ENCODE data around the gene UBE2I. TPM values are rescaled to one million over a fixed set of nuclear protein-coding genes. Genes with fewer than 3 reads are reported as not detected.

UBE2I gene
- total RNA-seq, 1 donor from 2014 or later: 214 TPM

- Mint-ChIP-seq H3K36me3 (no peaks in the 10 kb centered on the region), H3K4me1 (peaks cover 28% of the 10 kb centered on the region), H3K9me3 (no peaks in the 10 kb centered on the region), H3K4me3 (peak overlapping the region; percentile 86), H3K27me3 (ENCODE audit: low read depth) (no peaks in the 10 kb centered on the region), H3K27ac (peak overlapping the region; percentile 40)
- TF ChIP-seq, protein P1, sequence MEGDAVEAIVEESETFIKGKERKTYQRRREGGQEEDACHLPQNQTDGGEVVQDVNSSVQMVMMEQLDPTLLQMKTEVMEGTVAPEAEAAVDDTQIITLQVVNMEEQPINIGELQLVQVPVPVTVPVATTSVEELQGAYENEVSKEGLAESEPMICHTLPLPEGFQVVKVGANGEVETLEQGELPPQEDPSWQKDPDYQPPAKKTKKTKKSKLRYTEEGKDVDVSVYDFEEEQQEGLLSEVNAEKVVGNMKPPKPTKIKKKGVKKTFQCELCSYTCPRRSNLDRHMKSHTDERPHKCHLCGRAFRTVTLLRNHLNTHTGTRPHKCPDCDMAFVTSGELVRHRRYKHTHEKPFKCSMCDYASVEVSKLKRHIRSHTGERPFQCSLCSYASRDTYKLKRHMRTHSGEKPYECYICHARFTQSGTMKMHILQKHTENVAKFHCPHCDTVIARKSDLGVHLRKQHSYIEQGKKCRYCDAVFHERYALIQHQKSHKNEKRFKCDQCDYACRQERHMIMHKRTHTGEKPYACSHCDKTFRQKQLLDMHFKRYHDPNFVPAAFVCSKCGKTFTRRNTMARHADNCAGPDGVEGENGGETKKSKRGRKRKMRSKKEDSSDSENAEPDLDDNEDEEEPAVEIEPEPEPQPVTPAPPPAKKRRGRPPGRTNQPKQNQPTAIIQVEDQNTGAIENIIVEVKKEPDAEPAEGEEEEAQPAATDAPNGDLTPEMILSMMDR (IDR thresholded peaks at IDR 0.05; ENCODE audit: unreplicated experiment): no peak
- DNase-seq (ENCODE audit: low spot score in 2 of 2, unreplicated experiment in 2 of 2): no peak
Measured at GRCh38 chr16:1308036-1308976, 1.1 kb upstream of the UBE2I start.

DNA sequence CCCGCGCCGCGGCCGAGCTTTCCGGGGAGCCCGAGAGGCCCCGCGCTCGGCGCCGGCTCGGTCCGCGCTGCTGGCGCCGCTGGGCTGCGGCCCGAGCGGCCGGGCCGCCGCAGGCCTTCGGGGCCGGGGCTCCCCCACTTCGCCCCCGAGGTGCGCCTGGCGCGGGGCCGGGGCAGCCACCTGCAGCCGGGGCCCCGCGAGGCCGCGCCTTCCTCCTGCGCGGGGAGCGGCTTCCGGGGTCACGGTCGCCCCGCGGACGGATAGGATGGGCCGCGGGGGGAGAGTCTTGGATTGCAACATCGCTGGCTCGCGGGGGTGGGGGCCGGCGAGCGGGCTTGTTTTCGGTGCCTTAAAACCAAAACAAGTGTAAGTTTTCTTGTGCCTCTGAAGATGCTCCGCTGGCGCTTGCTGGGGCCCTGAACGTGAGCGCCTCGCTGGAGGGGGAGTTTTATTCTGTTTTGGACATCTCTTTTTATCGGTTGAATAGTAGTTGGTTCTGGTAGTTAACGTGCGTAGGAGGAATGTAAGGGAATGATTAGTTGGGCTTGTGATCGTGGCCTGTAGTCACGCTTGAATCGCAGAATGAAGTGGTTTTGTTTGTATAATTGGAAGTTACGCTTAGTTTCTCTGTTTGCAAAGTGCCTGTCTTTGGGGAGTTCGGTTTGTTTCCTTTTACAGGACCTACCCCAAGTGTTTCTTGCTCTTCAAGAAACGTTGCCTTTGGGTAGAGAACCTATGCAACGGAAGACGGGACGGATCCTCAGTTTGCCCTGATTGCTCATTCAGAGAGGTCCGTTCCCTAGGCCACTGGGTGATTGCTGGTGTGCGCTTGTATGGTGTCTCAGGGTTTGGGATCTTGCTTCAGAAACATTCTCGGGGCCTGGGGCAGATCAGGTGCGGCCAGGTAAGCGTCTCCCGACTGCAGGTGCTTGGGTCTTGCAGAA is 724 bp downstream of the UBE2I start:
- peak overlapping the region; percentile 97 for H3K27ac Mint-ChIP-seq
- H3K36me3 Mint-ChIP-seq: no peaks in the 10 kb centered on the region
- TF ChIP-seq, protein P1 (IDR thresholded peaks at IDR 0.05; ENCODE audit: unreplicated experiment): no peak
- H3K4me3 Mint-ChIP-seq: peak overlapping the region; percentile 97
- peaks cover 23% of the 10 kb centered on the region for H3K4me1 Mint-ChIP-seq
- H3K27me3 Mint-ChIP-seq (ENCODE audit: low read depth): no peaks in the 10 kb centered on the region
- H3K9me3 Mint-ChIP-seq: no peaks in the 10 kb centered on the region
- no peak for DNase-seq (ENCODE audit: low spot score in 2 of 2, unreplicated experiment in 2 of 2)

- H3K4me1 Mint-ChIP-seq: peaks cover 23% of the 10 kb centered on the region
- TF ChIP-seq, protein P1 (IDR thresholded peaks at IDR 0.05; ENCODE audit: unreplicated experiment): no peak
- H3K27me3 Mint-ChIP-seq (ENCODE audit: low read depth): no peaks in the 10 kb centered on the region
- H3K9me3 Mint-ChIP-seq: no peaks in the 10 kb centered on the region
- peak overlapping the region; percentile 97 for H3K27ac Mint-ChIP-seq
- no peak for DNase-seq (ENCODE audit: low spot score in 2 of 2, unreplicated experiment in 2 of 2)
- H3K36me3 Mint-ChIP-seq: peaks cover 3% of the 10 kb centered on the region
- peak overlapping the region; percentile 97 for H3K4me3 Mint-ChIP-seq
Measured at GRCh38 chr16:1310832-1311200, 1.4 kb downstream of the UBE2I start.

DNA sequence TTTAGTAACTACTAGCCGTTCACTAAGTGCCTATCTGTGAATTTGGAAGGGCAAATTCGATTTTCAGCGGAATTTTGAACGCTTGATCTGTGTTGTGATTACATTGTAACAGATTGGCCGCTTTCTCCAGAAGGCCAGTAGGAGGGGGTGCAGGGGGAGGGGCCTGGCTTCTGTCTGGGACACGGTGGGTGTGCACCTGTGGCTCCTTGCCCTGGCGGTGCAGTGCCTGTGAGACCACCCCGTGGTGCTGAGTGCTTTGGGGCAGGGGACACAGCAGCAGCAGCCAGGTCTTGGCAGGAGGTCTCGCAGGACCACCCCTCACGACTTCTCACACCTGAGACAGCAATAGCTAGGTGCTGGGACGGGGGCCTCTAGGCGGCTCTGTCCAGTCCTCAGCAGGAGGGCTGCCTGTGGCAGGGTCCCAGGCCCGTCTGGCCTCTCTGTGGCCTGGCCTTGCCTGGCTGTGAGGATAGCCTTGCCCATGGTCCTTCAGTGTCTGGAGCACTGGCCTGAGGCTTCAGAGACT is 1.8 kb downstream of the UBE2I start:
- Mint-ChIP-seq H3K27ac (peak overlapping the region; percentile 97), H3K9me3 (no peaks in the 10 kb centered on the region), H3K27me3 (ENCODE audit: low read depth) (no peaks in the 10 kb centered on the region), H3K4me1 (peaks cover 23% of the 10 kb centered on the region), H3K36me3 (peaks cover 4% of the 10 kb centered on the region), H3K4me3 (peak overlapping the region; percentile 97)
- TF ChIP-seq, protein P1 (IDR thresholded peaks at IDR 0.05; ENCODE audit: unreplicated experiment): no peak
- DNase-seq (ENCODE audit: low spot score in 2 of 2, unreplicated experiment in 2 of 2): no peak

DNA sequence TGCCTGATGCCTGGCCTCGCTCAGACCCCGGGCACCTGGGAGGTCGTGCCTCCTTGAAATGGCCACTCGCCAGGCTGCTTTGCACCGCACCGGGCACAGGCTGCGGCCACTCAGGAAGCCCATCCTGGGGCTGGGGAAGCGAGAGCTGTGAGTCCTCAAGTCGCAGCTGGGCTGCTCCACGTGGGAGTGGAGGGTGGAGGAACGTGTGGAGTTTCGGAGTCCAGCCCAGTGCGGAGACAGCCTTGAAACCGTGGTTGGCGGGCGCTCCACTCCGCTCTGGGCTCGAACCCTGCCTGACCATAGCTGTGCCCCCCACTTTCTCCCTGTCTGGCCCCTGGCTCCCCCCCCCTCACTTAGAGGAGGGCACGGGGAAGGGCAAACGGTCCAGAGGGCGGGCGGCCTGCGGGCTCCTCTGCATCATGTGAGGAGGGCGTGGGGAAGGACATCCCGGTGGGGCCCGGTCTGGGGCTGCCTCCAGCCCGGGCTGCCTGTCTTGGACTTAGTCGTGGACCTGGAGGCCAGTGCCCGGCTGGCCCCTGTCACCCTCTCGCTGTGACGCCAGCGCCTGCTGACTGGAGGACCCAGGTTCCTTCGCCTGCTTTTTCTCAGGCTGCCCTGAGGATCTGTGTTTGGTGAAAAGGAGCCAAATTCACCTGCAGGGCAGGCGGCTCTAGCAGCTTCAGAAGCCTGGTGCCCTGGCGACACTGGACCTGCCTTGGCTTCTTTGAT is 2.5 kb downstream of the UBE2I start:
- Mint-ChIP-seq H3K27ac (no peak overlapping the region), H3K4me3 (peak overlapping the region; percentile 97), H3K4me1 (peaks cover 23% of the 10 kb centered on the region), H3K9me3 (no peaks in the 10 kb centered on the region), H3K27me3 (ENCODE audit: low read depth) (no peaks in the 10 kb centered on the region), H3K36me3 (peaks cover 9% of the 10 kb centered on the region)
- DNase-seq (ENCODE audit: low spot score in 2 of 2, unreplicated experiment in 2 of 2): no peak
- TF ChIP-seq, protein P1 (IDR thresholded peaks at IDR 0.05; ENCODE audit: unreplicated experiment): no peak

Measured in mesothelial cell of epicardium (in vitro differentiated cells).